IMR-90 (cell line): ENCODE data around the gene LFNG. TPM values are rescaled to one million over a fixed set of nuclear protein-coding genes. Genes with fewer than 3 reads are reported as not detected.

Experiments
- ATAC-seq: fragments of 200-7000 bp; cut with Tn5 transposase; 2 replicates; pipeline ENCODE4 v1.9.1; 2020; ENCODE audit warnings: low read depth, mild to moderate bottlenecking, moderate library complexity
- BruUV-seq: library from RNA; stranded (reverse); fragments of 400-500 nt; replicated peaks from 2 replicates; lab custom pipeline; 2021; lab: Mats Ljungman, UMichigan
- CTCF ChIA-PET: fragments of 300-600 bp; formaldehyde crosslinking; extraction: SDS; loops from one replicate; lab custom pipeline; 2021; ENCODE audit warnings: antibody characterized with exemption; lab: Yijun Ruan, JAX
- POLR2A ChIA-PET: fragments of 300-600 bp; sonication (Branson Sonifier 250); formaldehyde crosslinking; loops from one replicate; lab custom pipeline; 2022; ENCODE audit warnings: antibody characterized with exemption; ENCODE audit not compliant: unreplicated experiment; lab: Charles Lee
- DNase-seq: peaks from one replicate; pipeline ENCODE4 v3.0.0; 2013
- H2AFZ ChIP-seq: replicated peaks from 2 replicates; pipeline ENCODE3; 2013; ENCODE audit warnings: low read length, mild to moderate bottlenecking; ENCODE audit not compliant: poor library complexity
- H2AK5ac ChIP-seq: 2 replicates; pipeline ENCODE4 v1.6.1; 2013; ENCODE audit warnings: low read depth, low read length, inconsistent platforms
- H2AK9ac ChIP-seq: replicated peaks from 2 replicates; pipeline ENCODE3; 2013; ENCODE audit warnings: mild to moderate bottlenecking, low read depth, low read length, moderate library complexity; ENCODE audit not compliant: poor library complexity
- H2BK120ac ChIP-seq: 2 replicates; pipeline ENCODE4 v1.6.1; 2013; ENCODE audit warnings: low read depth, low read length, inconsistent platforms
- H2BK15ac ChIP-seq: 3 replicates; pipeline ENCODE4 v1.6.1; 2013; ENCODE audit warnings: low read depth, low read length, inconsistent platforms
- H2BK20ac ChIP-seq: 2 replicates; pipeline ENCODE4 v1.6.1; 2013; ENCODE audit warnings: low read depth, mild to moderate bottlenecking, inconsistent platforms, low read length, moderate library complexity
- H2BK5ac ChIP-seq: 2 replicates; pipeline ENCODE4 v1.6.1; 2013; ENCODE audit warnings: mild to moderate bottlenecking, low read depth, low read length, inconsistent platforms; ENCODE audit not compliant: poor library complexity, severe bottlenecking
- H3K14ac ChIP-seq: replicated peaks from 2 replicates; pipeline ENCODE4 v1.6.1; 2013; ENCODE audit warnings: low read depth, low read length, inconsistent platforms
- H3K18ac ChIP-seq: 2 replicates; pipeline ENCODE4 v1.6.1; 2013; ENCODE audit warnings: low read depth, low read length, control low read depth
- H3K23ac ChIP-seq: 2 replicates; pipeline ENCODE4 v1.6.1; 2013; ENCODE audit warnings: low read depth, low read length, inconsistent platforms
- H3K27ac ChIP-seq: 2 replicates; pipeline ENCODE4 v1.5.1; 2013; ENCODE audit warnings: mild to moderate bottlenecking, control low read depth, low read length; ENCODE audit not compliant: insufficient read depth
- H3K27me3 ChIP-seq: 2 replicates; pipeline ENCODE4 v1.6.1; 2013; ENCODE audit warnings: low read length; ENCODE audit not compliant: control insufficient read depth, insufficient read depth
- H3K36me3 ChIP-seq: 2 replicates; pipeline ENCODE4 v1.6.1; 2013; ENCODE audit warnings: low read length, mixed read lengths; ENCODE audit not compliant: control insufficient read depth, insufficient read depth
- H3K4ac ChIP-seq: 2 replicates; pipeline ENCODE4 v1.6.1; 2013; ENCODE audit warnings: low read depth, low read length, inconsistent platforms
- H3K4me1 ChIP-seq: 2 replicates; pipeline ENCODE4 v1.6.1; 2013; ENCODE audit warnings: low read length, mixed read lengths; ENCODE audit not compliant: control insufficient read depth, insufficient read depth
- H3K4me2 ChIP-seq: 2 replicates; pipeline ENCODE4 v1.6.1; 2013; ENCODE audit warnings: low read depth, mild to moderate bottlenecking, control low read depth, low read length, moderate library complexity
- H3K4me3 ChIP-seq: 2 replicates; pipeline ENCODE4 v1.5.1; 2013; ENCODE audit warnings: low read depth, mild to moderate bottlenecking, control low read depth, low read length, moderate library complexity; ENCODE audit not compliant: insufficient read depth
- H3K56ac ChIP-seq: 2 replicates; pipeline ENCODE4 v1.6.1; 2013; ENCODE audit warnings: low read length, inconsistent platforms; ENCODE audit not compliant: insufficient read depth; ENCODE audit errors: extremely low read depth
- H3K79me1 ChIP-seq, 2 experiments: 2 replicates each; pipeline ENCODE4 v1.6.1; 2013; ENCODE audit warnings: low read length in 2 of 2, inconsistent platforms in 1 of 2, low read depth in 1 of 2
- H3K9ac ChIP-seq: 2 replicates; pipeline ENCODE4 v1.6.1; 2013; ENCODE audit warnings: low read depth, low read length, control low read depth
- H3K9me1 ChIP-seq: 2 replicates; pipeline ENCODE4 v1.6.1; 2013; ENCODE audit warnings: low read length, inconsistent platforms; ENCODE audit not compliant: insufficient read depth
- H3K9me3 ChIP-seq: 2 replicates; pipeline ENCODE4 v1.6.1; 2013; ENCODE audit warnings: low read length; ENCODE audit not compliant: control insufficient read depth, insufficient read depth
- H4K20me1 ChIP-seq: 2 replicates; pipeline ENCODE4 v1.6.1; 2013; ENCODE audit warnings: low read length, inconsistent platforms; ENCODE audit not compliant: insufficient read depth
- H4K5ac ChIP-seq: 2 replicates; pipeline ENCODE4 v1.6.1; 2013; ENCODE audit warnings: mild to moderate bottlenecking, low read depth, low read length, control low read depth
- H4K8ac ChIP-seq, 2 experiments: 2 replicates each; pipeline ENCODE4 v1.6.1; 2013; ENCODE audit warnings: low read depth in 2 of 2, low read length in 2 of 2, control low read depth in 1 of 2, inconsistent platforms in 1 of 2
- H4K91ac ChIP-seq: 2 replicates; pipeline ENCODE4 v1.6.1; 2013; ENCODE audit warnings: low read depth, low read length, inconsistent platforms; ENCODE audit not compliant: insufficient read depth
- CHD1 ChIP-seq: IDR thresholded peaks from 2 replicates; pipeline ENCODE4 v1.6.1; 2012; ENCODE audit warnings: low read depth, low read length, improper control_type of control experiment
- CTCF ChIP-seq: conservative IDR thresholded peaks from 2 replicates; pipeline ENCODE4 v1.5.1; 2012; ENCODE audit warnings: mild to moderate bottlenecking, low read depth, low read length, improper control_type of control experiment
- ELK1 ChIP-seq: fragments of 150-350 bp; IDR thresholded peaks from 2 replicates; pipeline ENCODE4 v1.6.1; 2016; ENCODE audit warnings: low read depth, mild to moderate bottlenecking, low read length, moderate library complexity, borderline replicate concordance
- MAFK ChIP-seq: IDR thresholded peaks from 2 replicates; pipeline ENCODE4 v1.6.1; 2012; ENCODE audit warnings: low read depth, low read length, improper control_type of control experiment
- MAZ ChIP-seq: IDR thresholded peaks from 2 replicates; pipeline ENCODE4 v1.6.1; 2012; ENCODE audit warnings: low read depth, mild to moderate bottlenecking, low read length, improper control_type of control experiment, moderate library complexity, borderline replicate concordance
- MXI1 ChIP-seq: IDR thresholded peaks from 2 replicates; pipeline ENCODE4 v1.6.1; 2012; ENCODE audit warnings: low read depth, mild to moderate bottlenecking, low read length, moderate library complexity, borderline replicate concordance
- POLR2A ChIP-seq: IDR thresholded peaks from 2 replicates; pipeline ENCODE4 v1.6.1; 2012; ENCODE audit warnings: mild to moderate bottlenecking, low read depth, low read length
- RCOR1 ChIP-seq: IDR thresholded peaks from 2 replicates; pipeline ENCODE4 v1.6.1; 2012; ENCODE audit warnings: mild to moderate bottlenecking, low read length, improper control_type of control experiment; ENCODE audit not compliant: insufficient replicate concordance
- RFX5 ChIP-seq: IDR thresholded peaks from 2 replicates; pipeline ENCODE4 v1.8.0; 2012; ENCODE audit warnings: low read depth, mild to moderate bottlenecking, low read length, moderate library complexity
- WGBS, 2 experiments: methylation state at CpG; one replicate each; pipeline versions ENCODE4 v1.1.5 to v1.1.7; 2013; ENCODE audit warnings: missing lambda C conversion rate in 2 of 2; ENCODE audit not compliant: insufficient read length in 1 of 2; ENCODE audit errors: extremely low coverage in 2 of 2; 5-methylcytosine and 5-hydroxymethylcytosine counted together
- dilution Hi-C: fragments of 300-500 bp; cut with HindIII; formaldehyde crosslinking; loops from one replicate; pipeline ENCODE4 v1.14.3; 2018; ENCODE audit warnings: low sequenced_read_pairs; ENCODE audit not compliant: unreplicated experiment
- in situ Hi-C: fragments of 300-500 bp; cut with MboI; formaldehyde crosslinking; loops from 3 replicates; pipeline ENCODE4 v1.14.3; 2019; ENCODE audit warnings: low sequenced_read_pairs, inconsistent platforms, mixed read lengths
- intact Hi-C: fragments of 100-400 bp; cut with micrococcal nuclease; formaldehyde crosslinking; loops from 2 replicates; pipeline ENCODE4 v1.10.0; 2022
- polyA plus RNA-seq, 3 experiments: library from polyadenylated mRNA; depleted of rRNA; stranded (reverse); fragments of >200 nt; gene quantifications; 2 replicates each; pipeline ENCODE4 v1.2.3, GENCODE V29; 2012; ENCODE audit warnings: low replicate concordance in 1 of 3
- total RNA-seq: library from RNA; depleted of rRNA; stranded (reverse); fragments of >200 nt; gene quantifications from 2 replicates; pipeline ENCODE4 v1.2.3, GENCODE V29; 2012

Gene LFNG
- total and polyA plus RNA-seq, 2 of the 4 experiments (the other 2 are of a cell fraction), result 1.8 to 5.1 TPM

GRCh38 chr7:2575046-2575732 is 55.6 kb downstream of the LFNG start:
- no peak overlapping the region for H2AK9ac ChIP-seq
- peaks cover 5% of the 10 kb centered on the region for H3K4me1 ChIP-seq
- ATAC-seq (no peak), DNase-seq (no peak)
- dilution Hi-C loops, result no loop called here
- no peak overlapping the region for H3K4me3 ChIP-seq
- in situ Hi-C loops, result no loop called here
- no peak overlapping the region for H3K4ac ChIP-seq
- H2BK20ac ChIP-seq, result no peak overlapping the region
- TF ChIP-seq CTCF (no peak), MXI1 (no peak), MAFK (no peak), CHD1 (no peak), ELK1 (no peak), MAZ (no peak), POLR2A (no peak), RCOR1 (no peak), RFX5 (no peak)
- H3K27me3 ChIP-seq, result no peaks in the 10 kb centered on the region
- H4K8ac ChIP-seq, result no peak overlapping the region
- POLR2A ChIA-PET, result no interaction called here
- no peak overlapping the region for H3K9ac ChIP-seq
- intact Hi-C loops, result no loop called here
- H4K5ac ChIP-seq, result no peak overlapping the region
- no peak overlapping the region for H3K23ac ChIP-seq
- no peak overlapping the region for H3K56ac ChIP-seq
- H3K14ac ChIP-seq, result no peak overlapping the region
- CTCF ChIA-PET, result no interaction called here
- 100% methylated on average over 1 of the region's 21 CpGs; no CpG with 5 or more reads in 1 of the 2 experiments for WGBS, 2 experiments
- no peak overlapping the region for H3K18ac ChIP-seq
- H3K36me3 ChIP-seq, result peaks cover 19% of the 10 kb centered on the region
- H3K27ac ChIP-seq, result no peak overlapping the region
- H3K9me1 ChIP-seq, result peaks cover 6% of the 10 kb centered on the region; the same call in 1 of the 2 replicates
- H2AFZ ChIP-seq, result no peak overlapping the region
- H3K79me1 ChIP-seq, result peaks cover 0 to 3% of the 10 kb centered on the region in 2 experiments; a peak in 1 of 4 replicates
- no peak overlapping the region for H4K91ac ChIP-seq
- H2BK120ac ChIP-seq, result no peak overlapping the region
- no peak overlapping the region for H2AK5ac ChIP-seq
- BruUV-seq, result no TSS peak
- no peak overlapping the region for H3K4me2 ChIP-seq
- no peaks in the 10 kb centered on the region for H3K9me3 ChIP-seq
- H2BK5ac ChIP-seq, result no peak overlapping the region
- no peak overlapping the region for H2BK15ac ChIP-seq
- no peaks in the 10 kb centered on the region for H4K20me1 ChIP-seq
